Epithelial cell of alveolus of lung (primary cell): Measurements from ENCODE around the gene MPHOSPH10. TPM values are rescaled to one million over a fixed set of nuclear protein-coding genes. Genes with fewer than 3 reads are reported as not detected.

ENCODE experiments used
- total RNA-seq: library from RNA; depleted of rRNA; stranded (reverse); fragments of >200 nt; gene quantifications from 2 replicates; pipeline ENCODE4 v1.2.1, GENCODE V29; 2015

Gene MPHOSPH10, protein sequence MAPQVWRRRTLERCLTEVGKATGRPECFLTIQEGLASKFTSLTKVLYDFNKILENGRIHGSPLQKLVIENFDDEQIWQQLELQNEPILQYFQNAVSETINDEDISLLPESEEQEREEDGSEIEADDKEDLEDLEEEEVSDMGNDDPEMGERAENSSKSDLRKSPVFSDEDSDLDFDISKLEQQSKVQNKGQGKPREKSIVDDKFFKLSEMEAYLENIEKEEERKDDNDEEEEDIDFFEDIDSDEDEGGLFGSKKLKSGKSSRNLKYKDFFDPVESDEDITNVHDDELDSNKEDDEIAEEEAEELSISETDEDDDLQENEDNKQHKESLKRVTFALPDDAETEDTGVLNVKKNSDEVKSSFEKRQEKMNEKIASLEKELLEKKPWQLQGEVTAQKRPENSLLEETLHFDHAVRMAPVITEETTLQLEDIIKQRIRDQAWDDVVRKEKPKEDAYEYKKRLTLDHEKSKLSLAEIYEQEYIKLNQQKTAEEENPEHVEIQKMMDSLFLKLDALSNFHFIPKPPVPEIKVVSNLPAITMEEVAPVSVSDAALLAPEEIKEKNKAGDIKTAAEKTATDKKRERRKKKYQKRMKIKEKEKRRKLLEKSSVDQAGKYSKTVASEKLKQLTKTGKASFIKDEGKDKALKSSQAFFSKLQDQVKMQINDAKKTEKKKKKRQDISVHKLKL
- total RNA-seq: 20.4 and 22.4 TPM in 2 replicates

DNA sequence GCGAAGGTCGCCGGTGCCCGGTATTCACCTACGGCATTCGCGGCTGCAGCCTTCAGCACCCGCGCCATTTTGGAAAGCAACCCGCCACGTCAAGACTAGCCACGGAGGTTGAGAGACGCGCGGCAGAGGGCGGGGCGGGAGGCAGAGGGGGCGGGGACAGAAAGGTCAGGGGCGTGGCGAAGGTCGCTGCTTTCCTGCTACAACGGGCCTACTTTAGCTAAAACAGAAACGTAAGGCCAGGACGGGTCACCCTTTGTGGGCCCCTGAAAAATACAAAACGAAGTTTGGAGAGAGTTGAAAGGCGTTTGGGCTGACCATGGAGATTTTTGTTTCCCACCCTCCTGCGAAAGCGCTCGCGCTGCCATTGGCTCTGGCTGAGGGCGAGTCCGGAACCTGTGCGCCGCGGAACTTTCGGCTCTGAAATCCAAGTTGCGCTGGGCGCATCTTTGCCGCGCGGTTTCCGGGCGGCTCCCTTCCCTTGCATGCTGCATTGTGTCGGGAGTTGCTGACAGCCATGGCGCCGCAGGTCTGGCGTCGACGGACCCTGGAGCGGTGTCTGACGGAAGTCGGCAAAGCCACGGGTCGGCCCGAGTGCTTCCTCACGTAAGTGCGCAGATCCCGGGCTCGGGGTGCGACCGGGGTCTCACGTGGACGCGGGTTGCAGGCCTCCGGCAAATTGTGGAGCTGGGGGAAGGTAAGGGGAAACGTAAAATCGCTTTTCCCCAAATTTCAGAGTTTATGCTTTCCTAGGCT, at the start of gene MPHOSPH10, which contains the start of gene MCEE:
MPHOSPH10 (plus strand) TSS at position 483 of the 753 bp plus-strand sequence; CDS start at position 515, 32 bp downstream.
MCEE (minus strand) TSS at position 78 of the 753 bp plus-strand sequence; CDS start at position 68, 10 bp downstream.

Other genes with a start within 250 kb of the MPHOSPH10 start
- 3.9 and 7.9 TPM in 2 replicates for gene VAX2, start 230.1 kb upstream of the MPHOSPH10 start, total RNA-seq
- gene ATP6V1B1, start 194.7 kb upstream of the MPHOSPH10 start, total RNA-seq: 0.40 and 4.1 TPM in 2 replicates
- gene ANKRD53, start 152.0 kb upstream of the MPHOSPH10 start, total RNA-seq: 1.3 and 1.4 TPM in 2 replicates
- 27.0 and 42.9 TPM in 2 replicates for gene TEX261, start 135.8 kb upstream of the MPHOSPH10 start, total RNA-seq
- gene NAGK, start 62.0 kb upstream of the MPHOSPH10 start, total RNA-seq: 49.3 and 80.2 TPM in 2 replicates
- gene MCEE, start 405 bp upstream of the MPHOSPH10 start, total RNA-seq: 15.4 and 19.6 TPM in 2 replicates
- 0.52 and 1.0 TPM in 2 replicates for gene PAIP2B, start 96.5 kb downstream of the MPHOSPH10 start, total RNA-seq
- 40.3 and 76.5 TPM in 2 replicates for gene ZNF638, start 201.1 kb downstream of the MPHOSPH10 start, total RNA-seq